NT2/D1 (cell line): Measurements from ENCODE around the gene DDC.

ENCODE experiments used
- YY1 ChIP-seq: IDR thresholded peaks from 2 replicates; pipeline ENCODE4 v1.6.1; 2011; ENCODE audit not compliant: insufficient read length, insufficient read depth
- ZNF274 ChIP-seq: IDR thresholded peaks from 2 replicates; pipeline ENCODE4 v1.6.1; 2011; ENCODE audit warnings: mild to moderate bottlenecking, low read depth, low read length

GRCh38 chr7:50426280-50427045, 138.7 kb downstream of the DDC start:
- TF ChIP-seq ZNF274 (no peak), YY1 (no peak)
